ENCODE results near the gene CIC. TPM values are rescaled to one million over a fixed set of nuclear protein-coding genes. Genes with fewer than 3 reads are reported as not detected.

The CIC gene
- total and polyA plus RNA-seq, 10 of the 15 experiments (the other 5 are each of a cell fraction or from before 2014, with no cell fraction given) = 0.18 to 50.6 (median 7.1) TPM

- intact Hi-C loops (cut with micrococcal nuclease; ENCODE audit: unreplicated experiment) = no loop called here
- Histone ChIP-seq H3K36me3 (ENCODE audit: control insufficient read depth in 2 of 2, insufficient read depth in 2 of 2, low read length in 1 of 2) (peaks cover 0 to 7% of the 10 kb centered on the region in 2 experiments; a peak in 2 of 4 replicates), H3K27ac (ENCODE audit: control insufficient read depth, insufficient read depth) (peak overlapping the region; percentile 94), H3K4me2 (ENCODE audit: control insufficient read depth, insufficient read depth) (peak overlapping the region; percentile 91), H2AFZ (ENCODE audit: control insufficient read depth, low read depth, low read length) (peak overlapping the region; percentile 56), H3K79me2 (ENCODE audit: control insufficient read depth, insufficient read depth, low read length) (peaks cover 43% of the 10 kb centered on the region), H3K9ac (ENCODE audit: control insufficient read depth, insufficient read depth, low read length) (peak overlapping the region; percentile 94), H3K9me3 (replicated peaks; ENCODE audit: control insufficient read depth, insufficient read depth, low read length) (no peaks in the 10 kb centered on the region), H3K27me3 (replicated peaks in 1 of 2; ENCODE audit: control insufficient read depth in 2 of 2, insufficient read depth in 2 of 2, low read length in 1 of 2) (no peaks in the 10 kb centered on the region), H3K4me3 (peak overlapping the region; percentile 99), H4K20me1 (ENCODE audit: control insufficient read depth, insufficient read depth) (no peaks in the 10 kb centered on the region), H3K4me1 (ENCODE audit: control insufficient read depth, insufficient read depth, low read length) (peaks cover 16% of the 10 kb centered on the region)
- 2% methylated on average over 27 of the region's 71 CpGs for WGBS (ENCODE audit: insufficient coverage, insufficient replicate concordance, low lambda C conversion rate, missing lambda C conversion rate)
- POLR2A ChIA-PET = no interaction called here
- in situ Hi-C loops (cut with MboI) = no loop called here
- CTCF ChIA-PET = no interaction called here
- no peak for DNase-seq (ENCODE audit: low read depth, low spot score)
- no peak for FAIRE-seq
- peak; percentile 48 for ATAC-seq
- SMC1A ChIA-PET (ENCODE audit: uncharacterized antibody, unreplicated experiment) = no interaction called here
- no TSS peak for BruUV-seq (replicated peaks)
- RAD21 ChIA-PET (ENCODE audit: unreplicated experiment) = no interaction called here
- TF ChIP-seq EED (IDR thresholded peaks at IDR 0.05; ENCODE audit: low read depth) (peak; percentile 81; the same call in 1 of the 2 replicates), RUNX3 (IDR thresholded peaks at IDR 0.05; ENCODE audit: low read length) (peak; percentile 50; the same call in 1 of the 2 replicates), IRF3 (IDR thresholded peaks at IDR 0.05) (no peak), PML (IDR thresholded peaks at IDR 0.05; ENCODE audit: low read length) (no peak), IKZF2 (IDR thresholded peaks at IDR 0.05) (peak; percentile 75 to 76), DPF2 (IDR thresholded peaks at IDR 0.05) (0 out of 2 replicates have a peak, but pooled peaks have one; percentile 19), NBN (IDR thresholded peaks at IDR 0.05) (0 out of 2 replicates have a peak, but pooled peaks have one; percentile 44), HDAC6 (IDR thresholded peaks at IDR 0.05; ENCODE audit: unreplicated experiment) (no peak), CHD2 (IDR thresholded peaks at IDR 0.05; ENCODE audit: borderline replicate concordance, low read depth, low read length) (peak; percentile 42; the same call in 1 of the 2 replicates), BHLHE40 (IDR thresholded peaks at IDR 0.05; ENCODE audit: borderline replicate concordance in 1 of 2, low read depth in 2 of 2, low read length in 1 of 2) (peak; percentile 73 to 92), SRF (IDR thresholded peaks at IDR 0.05; ENCODE audit: low read depth in 2 of 2, low read length in 2 of 2) (no peak), ZSCAN29 (IDR thresholded peaks at IDR 0.05) (no peak), RELB (IDR thresholded peaks at IDR 0.05; ENCODE audit: low read depth) (0 out of 2 replicates have a peak, but pooled peaks have one; percentile 28), TBL1XR1 (IDR thresholded peaks at IDR 0.05; ENCODE audit: low read depth, low read length) (peak; percentile 25; the same call in 1 of the 2 replicates), IRF4 (IDR thresholded peaks at IDR 0.05; ENCODE audit: low read depth, low read length) (no peak), BMI1 (IDR thresholded peaks at IDR 0.05; ENCODE audit: borderline replicate concordance) (no peak), CHD4 (IDR thresholded peaks at IDR 0.05) (no peak), NR2F1 (conservative IDR thresholded peaks at IDR 0.05) (0 out of 2 replicates have a peak, but pooled peaks have one; percentile 34), ELK1 (IDR thresholded peaks at IDR 0.05; ENCODE audit: low read depth, low read length) (no peak), SPI1 (IDR thresholded peaks at IDR 0.05; ENCODE audit: borderline replicate concordance, insufficient read depth, low read depth, low read length) (peak; percentile 88), EGR1 (IDR thresholded peaks at IDR 0.05; ENCODE audit: borderline replicate concordance in 1 of 2, low read depth in 2 of 2, low read length in 2 of 2) (peak in 1 of 2 experiments; percentile 22; a peak in 1 of 3 replicates), KDM1A (IDR thresholded peaks at IDR 0.05; ENCODE audit: borderline replicate concordance) (no peak), POLR2A (IDR thresholded peaks at IDR 0.05; ENCODE audit: low read depth, low read length) (peak; percentile 69)
These were observed 15.6 kb upstream of the CIC start for GRCh38 chr19:42253245-42254088.

All from GM12878 (cell line).